Measurements from ENCODE around the gene CPNE5. TPM values are rescaled to one million over a fixed set of nuclear protein-coding genes. Genes with fewer than 3 reads are reported as not detected.

CPNE5 gene
- polyA plus RNA-seq, 1 of the 3 experiments (the other 2 are of a cell fraction) = 0.30 TPM

DNA sequence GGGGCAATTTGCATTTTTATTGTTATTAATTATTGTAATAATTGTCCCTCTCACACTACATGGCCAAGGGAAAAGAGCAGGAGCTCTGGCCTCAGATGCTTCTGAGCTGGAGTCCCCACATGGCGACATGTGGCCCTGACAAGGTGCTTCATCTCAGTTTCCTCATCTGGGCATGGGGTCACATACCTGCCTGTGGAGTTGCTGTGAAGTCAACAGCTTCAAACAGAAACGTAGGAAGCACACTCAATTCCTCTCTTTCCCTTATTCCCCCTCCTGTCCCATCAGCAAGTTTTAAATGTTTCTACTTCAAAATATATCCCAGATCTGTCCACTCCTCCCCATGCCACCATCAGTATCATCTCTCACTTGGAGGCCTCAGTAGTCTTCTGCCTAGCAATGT lies 8.7 kb downstream of the CPNE5 start (continued):
- no peak for TF ChIP-seq TEAD4 (IDR thresholded peaks at IDR 0.05; ENCODE audit: borderline replicate concordance, insufficient read depth)
- TF ChIP-seq, protein P1, sequence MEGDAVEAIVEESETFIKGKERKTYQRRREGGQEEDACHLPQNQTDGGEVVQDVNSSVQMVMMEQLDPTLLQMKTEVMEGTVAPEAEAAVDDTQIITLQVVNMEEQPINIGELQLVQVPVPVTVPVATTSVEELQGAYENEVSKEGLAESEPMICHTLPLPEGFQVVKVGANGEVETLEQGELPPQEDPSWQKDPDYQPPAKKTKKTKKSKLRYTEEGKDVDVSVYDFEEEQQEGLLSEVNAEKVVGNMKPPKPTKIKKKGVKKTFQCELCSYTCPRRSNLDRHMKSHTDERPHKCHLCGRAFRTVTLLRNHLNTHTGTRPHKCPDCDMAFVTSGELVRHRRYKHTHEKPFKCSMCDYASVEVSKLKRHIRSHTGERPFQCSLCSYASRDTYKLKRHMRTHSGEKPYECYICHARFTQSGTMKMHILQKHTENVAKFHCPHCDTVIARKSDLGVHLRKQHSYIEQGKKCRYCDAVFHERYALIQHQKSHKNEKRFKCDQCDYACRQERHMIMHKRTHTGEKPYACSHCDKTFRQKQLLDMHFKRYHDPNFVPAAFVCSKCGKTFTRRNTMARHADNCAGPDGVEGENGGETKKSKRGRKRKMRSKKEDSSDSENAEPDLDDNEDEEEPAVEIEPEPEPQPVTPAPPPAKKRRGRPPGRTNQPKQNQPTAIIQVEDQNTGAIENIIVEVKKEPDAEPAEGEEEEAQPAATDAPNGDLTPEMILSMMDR (IDR thresholded peaks at IDR 0.05) = no peak

DNA sequence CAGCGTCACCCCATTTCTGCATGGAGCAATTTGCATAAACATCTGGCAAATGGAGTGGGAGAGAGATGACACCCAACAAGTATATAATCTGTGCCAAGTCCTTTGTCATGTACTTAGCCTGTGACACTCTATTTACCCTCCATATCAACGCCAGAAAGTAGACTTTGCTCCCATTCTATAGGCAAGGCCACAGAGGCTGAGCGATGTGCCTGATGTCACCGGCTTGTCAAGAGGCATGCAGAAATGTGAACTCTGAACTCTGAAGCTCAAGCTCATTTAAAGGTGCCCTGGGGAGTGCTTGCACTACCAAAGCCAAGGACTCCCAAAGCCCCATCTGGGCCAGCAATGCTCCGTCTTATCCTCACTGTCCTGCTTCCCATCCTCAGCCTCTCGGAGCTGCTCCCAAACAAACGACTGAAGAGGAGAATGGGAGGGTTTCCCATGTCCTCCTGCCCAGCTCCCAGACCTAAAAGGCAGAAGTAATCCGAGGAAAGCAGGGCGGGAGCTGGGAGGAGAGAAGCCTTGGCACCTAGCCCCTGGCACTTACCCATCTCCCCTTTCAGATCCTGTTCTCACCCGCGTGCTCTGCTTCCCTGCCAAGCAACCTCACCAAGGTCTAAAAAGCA lies 9.2 kb downstream of the CPNE5 start:
- Histone ChIP-seq H3K79me2 (ENCODE audit: insufficient read depth) (no peaks in the 10 kb centered on the region), H3F3A (replicated peaks; ENCODE audit: insufficient read depth) (peaks cover 5% of the 10 kb centered on the region), H4K20me1 (ENCODE audit: insufficient read depth) (no peaks in the 10 kb centered on the region), H3K27me3 (ENCODE audit: insufficient read depth) (no peaks in the 10 kb centered on the region), H3K9me3 (no peaks in the 10 kb centered on the region), H3K36me3 (replicated peaks in 1 of 2; ENCODE audit: control insufficient read depth in 1 of 2, insufficient read depth in 2 of 2, low read length in 1 of 2) (no peaks in the 10 kb centered on the region), H3K9me2 (no peaks in the 10 kb centered on the region), H3K4me2 (no peak overlapping the region), H3K4me3 (ENCODE audit: low read depth in 2 of 2, low read length in 1 of 2) (no peak overlapping the region), H3K27ac (ENCODE audit: low read depth in 2 of 2, low read length in 1 of 2) (no peak overlapping the region), H3K9ac (no peak overlapping the region), H3K4me1 (ENCODE audit: control insufficient read depth in 1 of 2, insufficient read depth in 2 of 2, low read depth in 1 of 2, low read length in 1 of 2) (peaks cover 10% of the 10 kb centered on the region in 2 experiments; a peak in 2 of 4 replicates), H2AFZ (ENCODE audit: low read depth) (no peak overlapping the region)
- POLR2A ChIA-PET = no interaction called here
- TF ChIP-seq, protein P2, sequence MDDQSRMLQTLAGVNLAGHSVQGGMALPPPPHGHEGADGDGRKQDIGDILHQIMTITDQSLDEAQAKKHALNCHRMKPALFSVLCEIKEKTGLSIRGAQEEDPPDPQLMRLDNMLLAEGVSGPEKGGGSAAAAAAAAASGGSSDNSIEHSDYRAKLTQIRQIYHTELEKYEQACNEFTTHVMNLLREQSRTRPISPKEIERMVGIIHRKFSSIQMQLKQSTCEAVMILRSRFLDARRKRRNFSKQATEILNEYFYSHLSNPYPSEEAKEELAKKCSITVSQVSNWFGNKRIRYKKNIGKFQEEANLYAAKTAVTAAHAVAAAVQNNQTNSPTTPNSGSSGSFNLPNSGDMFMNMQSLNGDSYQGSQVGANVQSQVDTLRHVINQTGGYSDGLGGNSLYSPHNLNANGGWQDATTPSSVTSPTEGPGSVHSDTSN (IDR thresholded peaks at IDR 0.05) = no peak
- TF ChIP-seq NFIC (IDR thresholded peaks at IDR 0.05; ENCODE audit: borderline replicate concordance) = peak; percentile 27; the same call in 1 of the 2 replicates
- no peak for DNase-seq
- WGBS (ENCODE audit: low lambda C conversion rate) = 67% methylated on average over 10 of the region's 11 CpGs
- CTCF ChIA-PET = interaction anchor here (1.2 to 1.3 kb wide), 2 partner anchors 18 to 21 kb away, joined by 3 to 5 read pairs; no protein-coding TSS in a partner anchor

DNA sequence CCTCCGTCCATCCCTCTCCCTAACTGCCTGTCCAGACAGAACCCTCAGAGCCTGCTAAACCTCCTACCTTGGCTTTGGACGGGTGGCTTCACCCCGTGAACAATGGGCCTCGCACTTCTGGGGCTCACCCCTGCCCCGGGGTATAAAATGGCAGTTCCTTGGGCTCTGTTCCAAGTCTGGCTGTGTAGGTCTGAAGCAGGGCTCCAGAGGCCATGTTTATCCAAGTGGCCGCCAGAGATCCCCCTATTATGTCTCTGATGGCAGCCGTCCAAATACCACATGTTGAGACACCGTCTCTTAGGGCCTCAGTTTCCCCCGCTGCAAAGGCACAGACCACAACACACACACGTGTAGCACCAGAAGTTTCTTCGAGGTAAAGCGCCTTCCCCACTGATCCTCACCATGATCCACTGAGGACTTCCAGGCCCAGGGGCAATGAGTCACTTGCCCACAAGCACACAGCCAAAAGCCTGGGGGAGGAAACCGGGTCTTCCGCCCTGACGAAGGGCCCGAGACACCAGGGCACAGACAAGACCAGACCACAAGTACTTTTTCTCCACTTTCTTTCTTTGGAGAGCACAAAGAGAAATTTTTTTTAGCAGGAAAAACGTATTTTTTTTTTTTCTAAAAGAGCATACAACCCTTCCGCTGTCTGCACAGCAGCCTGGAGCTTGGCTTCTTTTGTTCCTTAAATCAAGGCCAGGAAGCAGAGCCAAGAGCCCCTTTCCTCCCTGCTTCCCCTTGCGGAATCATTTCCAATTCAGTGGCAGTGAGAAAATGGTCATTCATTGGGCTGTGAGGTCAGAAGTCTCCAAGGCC lies 11.8 kb downstream of the CPNE5 start:
- peaks cover 5% of the 10 kb centered on the region for H3F3A ChIP-seq (replicated peaks; ENCODE audit: insufficient read depth)
- no peak overlapping the region for H3K4me3 ChIP-seq (ENCODE audit: low read depth in 2 of 2, low read length in 1 of 2)
- H3K27ac ChIP-seq (ENCODE audit: low read depth in 2 of 2, low read length in 1 of 2) = peak overlapping the region in 1 of 2 experiments; percentile 52; a peak in 2 of 4 replicates
- ChIA-PET POLR2A (no interaction called here), CTCF (interaction anchor here (0.9 kb wide), 1 partner anchor 24 kb away, joined by 4 read pairs; no protein-coding TSS in a partner anchor)
- H3K79me2 ChIP-seq (ENCODE audit: insufficient read depth) = no peaks in the 10 kb centered on the region
- peaks cover 10% of the 10 kb centered on the region in 2 experiments; a peak in 2 of 4 replicates for H3K4me1 ChIP-seq (ENCODE audit: control insufficient read depth in 1 of 2, insufficient read depth in 2 of 2, low read depth in 1 of 2, low read length in 1 of 2)
- H4K20me1 ChIP-seq (ENCODE audit: insufficient read depth) = no peaks in the 10 kb centered on the region
- H3K36me3 ChIP-seq (replicated peaks in 1 of 2; ENCODE audit: control insufficient read depth in 1 of 2, insufficient read depth in 2 of 2, low read length in 1 of 2) = no peaks in the 10 kb centered on the region
- H3K9me2 ChIP-seq = no peaks in the 10 kb centered on the region
- peak overlapping the region; percentile 75; the same call in 1 of the 2 replicates for H2AFZ ChIP-seq (ENCODE audit: low read depth)
- DNase-seq = no peak
- H3K27me3 ChIP-seq (ENCODE audit: insufficient read depth) = no peaks in the 10 kb centered on the region
- 55% methylated on average over 18 of the region's 19 CpGs for WGBS (ENCODE audit: low lambda C conversion rate)
- H3K4me2 ChIP-seq = peak overlapping the region; percentile 41; the same call in 1 of the 2 replicates
- no peak overlapping the region for H3K9ac ChIP-seq
- H3K9me3 ChIP-seq = no peaks in the 10 kb centered on the region
- no peak for TF ChIP-seq GABPA (IDR thresholded peaks at IDR 0.05; ENCODE audit: low read depth)
- TF ChIP-seq NRF1 (IDR thresholded peaks at IDR 0.05; ENCODE audit: low read depth, low read length) = no peak
- no peak for TF ChIP-seq TEAD4 (IDR thresholded peaks at IDR 0.05; ENCODE audit: borderline replicate concordance, insufficient read depth)
- TF ChIP-seq, protein P3, sequence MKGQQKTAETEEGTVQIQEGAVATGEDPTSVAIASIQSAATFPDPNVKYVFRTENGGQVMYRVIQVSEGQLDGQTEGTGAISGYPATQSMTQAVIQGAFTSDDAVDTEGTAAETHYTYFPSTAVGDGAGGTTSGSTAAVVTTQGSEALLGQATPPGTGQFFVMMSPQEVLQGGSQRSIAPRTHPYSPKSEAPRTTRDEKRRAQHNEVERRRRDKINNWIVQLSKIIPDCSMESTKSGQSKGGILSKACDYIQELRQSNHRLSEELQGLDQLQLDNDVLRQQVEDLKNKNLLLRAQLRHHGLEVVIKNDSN (IDR thresholded peaks at IDR 0.05; ENCODE audit: borderline replicate concordance, low read depth) = no peak
- peak; percentile 73 for TF ChIP-seq JUND (IDR thresholded peaks at IDR 0.05)
- no peak for TF ChIP-seq RCOR1 (IDR thresholded peaks at IDR 0.05; ENCODE audit: low read length)
- TF ChIP-seq EP300 (IDR thresholded peaks at IDR 0.05; ENCODE audit: borderline replicate concordance in 1 of 2, low read depth in 1 of 2, low read length in 1 of 2) = peak in 1 of 2 experiments; percentile 51; a peak in 1 of 4 replicates
- TF ChIP-seq, protein P4, sequence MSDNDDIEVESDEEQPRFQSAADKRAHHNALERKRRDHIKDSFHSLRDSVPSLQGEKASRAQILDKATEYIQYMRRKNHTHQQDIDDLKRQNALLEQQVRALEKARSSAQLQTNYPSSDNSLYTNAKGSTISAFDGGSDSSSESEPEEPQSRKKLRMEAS (IDR thresholded peaks at IDR 0.05; ENCODE audit: low read depth) = peak; percentile 78
- TF ChIP-seq SIN3A (IDR thresholded peaks at IDR 0.05; ENCODE audit: borderline replicate concordance, low read depth, low read length) = no peak
- TF ChIP-seq, protein P5, sequence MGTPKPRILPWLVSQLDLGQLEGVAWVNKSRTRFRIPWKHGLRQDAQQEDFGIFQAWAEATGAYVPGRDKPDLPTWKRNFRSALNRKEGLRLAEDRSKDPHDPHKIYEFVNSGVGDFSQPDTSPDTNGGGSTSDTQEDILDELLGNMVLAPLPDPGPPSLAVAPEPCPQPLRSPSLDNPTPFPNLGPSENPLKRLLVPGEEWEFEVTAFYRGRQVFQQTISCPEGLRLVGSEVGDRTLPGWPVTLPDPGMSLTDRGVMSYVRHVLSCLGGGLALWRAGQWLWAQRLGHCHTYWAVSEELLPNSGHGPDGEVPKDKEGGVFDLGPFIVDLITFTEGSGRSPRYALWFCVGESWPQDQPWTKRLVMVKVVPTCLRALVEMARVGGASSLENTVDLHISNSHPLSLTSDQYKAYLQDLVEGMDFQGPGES (IDR thresholded peaks at IDR 0.05; ENCODE audit: low read depth, low read length) = no peak
- TF ChIP-seq POLR2AphosphoS5 (IDR thresholded peaks at IDR 0.05; ENCODE audit: low read depth, low read length) = 0 out of 2 replicates have a peak, but pooled peaks have one; percentile 37
- TF ChIP-seq, protein P6, sequence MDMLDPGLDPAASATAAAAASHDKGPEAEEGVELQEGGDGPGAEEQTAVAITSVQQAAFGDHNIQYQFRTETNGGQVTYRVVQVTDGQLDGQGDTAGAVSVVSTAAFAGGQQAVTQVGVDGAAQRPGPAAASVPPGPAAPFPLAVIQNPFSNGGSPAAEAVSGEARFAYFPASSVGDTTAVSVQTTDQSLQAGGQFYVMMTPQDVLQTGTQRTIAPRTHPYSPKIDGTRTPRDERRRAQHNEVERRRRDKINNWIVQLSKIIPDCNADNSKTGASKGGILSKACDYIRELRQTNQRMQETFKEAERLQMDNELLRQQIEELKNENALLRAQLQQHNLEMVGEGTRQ (IDR thresholded peaks at IDR 0.05; ENCODE audit: borderline replicate concordance, low read depth, low read length) = no peak
- no peak for TF ChIP-seq ELF1 (IDR thresholded peaks at IDR 0.05)
- no peak for TF ChIP-seq GATA2 (CRISPR knock-in tag; IDR thresholded peaks at IDR 0.05)
- peak; percentile 90 for TF ChIP-seq TCF12 (IDR thresholded peaks at IDR 0.05)
